NT2/D1 (cell line): Measurements from ENCODE around the gene SLC35B4.
A peak's percentile ranks its signal among the peaks of the same experiment; 100 is the strongest.

Experiments
- DNase-seq: peaks from one replicate; pipeline ENCODE4 v3.0.0-alpha.2; 2011; ENCODE audit warnings: low read depth, low spot score
- H3K27me3 ChIP-seq: 2 replicates; pipeline ENCODE4 v1.6.0; 2011; ENCODE audit warnings: mild to moderate bottlenecking; ENCODE audit not compliant: insufficient read length, insufficient read depth
- H3K36me3 ChIP-seq: 2 replicates; pipeline ENCODE4 v1.6.1; 2011; ENCODE audit warnings: mild to moderate bottlenecking, low read length, mixed read lengths; ENCODE audit not compliant: insufficient read depth, insufficient read length
- H3K4me1 ChIP-seq: 2 replicates; pipeline ENCODE4 v1.5.1; 2011; ENCODE audit not compliant: insufficient read depth, insufficient read length
- H3K4me3 ChIP-seq: 2 replicates; pipeline ENCODE4 v1.5.1; 2011; ENCODE audit warnings: low read depth; ENCODE audit not compliant: insufficient read length
- H3K9ac ChIP-seq: 2 replicates; pipeline ENCODE4 v1.6.0; 2011; ENCODE audit warnings: low read depth; ENCODE audit not compliant: insufficient read length
- H3K9me3 ChIP-seq: 2 replicates; pipeline ENCODE4 v1.5.1; 2011; ENCODE audit warnings: mild to moderate bottlenecking, low read length; ENCODE audit not compliant: insufficient read depth
- SUZ12 ChIP-seq: IDR thresholded peaks from 2 replicates; pipeline ENCODE4 v1.6.1; 2011; ENCODE audit not compliant: insufficient read length, insufficient read depth; ENCODE audit errors: extremely low read depth
- YY1 ChIP-seq: IDR thresholded peaks from 2 replicates; pipeline ENCODE4 v1.6.1; 2011; ENCODE audit not compliant: insufficient read length, insufficient read depth
- ZNF274 ChIP-seq: IDR thresholded peaks from 2 replicates; pipeline ENCODE4 v1.6.1; 2011; ENCODE audit warnings: mild to moderate bottlenecking, low read depth, low read length

Gene SLC35B4

GRCh38 chr7:134330974-134331373 lies 14.2 kb upstream of the SLC35B4 start:
- TF ChIP-seq SUZ12 (no peak), YY1 (no peak), ZNF274 (no peak)
- Histone ChIP-seq H3K9me3 (no peaks in the 10 kb centered on the region), H3K4me3 (no peak overlapping the region), H3K27me3 (no peaks in the 10 kb centered on the region), H3K9ac (no peak overlapping the region), H3K36me3 (no peaks in the 10 kb centered on the region), H3K4me1 (no peaks in the 10 kb centered on the region)
- no peak for DNase-seq

- DNase-seq = no peak
- no peak overlapping the region for H3K4me3 ChIP-seq
- no peaks in the 10 kb centered on the region for H3K36me3 ChIP-seq
- TF ChIP-seq YY1 = no peak
- no peak for TF ChIP-seq SUZ12
- no peak for TF ChIP-seq ZNF274
- no peaks in the 10 kb centered on the region for H3K4me1 ChIP-seq
- H3K27me3 ChIP-seq = no peaks in the 10 kb centered on the region
- H3K9me3 ChIP-seq = no peaks in the 10 kb centered on the region
- H3K9ac ChIP-seq = no peak overlapping the region
Observed at GRCh38 chr7:134329614-134330346, 13.1 kb upstream of the SLC35B4 start.

- no peak for DNase-seq
- H3K9ac ChIP-seq = no peak overlapping the region
- no peaks in the 10 kb centered on the region for H3K9me3 ChIP-seq
- no peaks in the 10 kb centered on the region for H3K4me1 ChIP-seq
- no peak for TF ChIP-seq YY1
- TF ChIP-seq SUZ12 = no peak
- TF ChIP-seq ZNF274 = no peak
- H3K4me3 ChIP-seq = no peak overlapping the region
- no peaks in the 10 kb centered on the region for H3K27me3 ChIP-seq
- H3K36me3 ChIP-seq = no peaks in the 10 kb centered on the region
Observed at GRCh38 chr7:134328900-134329299, 12.2 kb upstream of the SLC35B4 start.

GRCh38 chr7:134327896-134328295 lies 11.2 kb upstream of the SLC35B4 start:
- Histone ChIP-seq H3K27me3 (no peaks in the 10 kb centered on the region), H3K36me3 (no peaks in the 10 kb centered on the region), H3K4me1 (no peaks in the 10 kb centered on the region), H3K9ac (no peak overlapping the region), H3K9me3 (no peaks in the 10 kb centered on the region), H3K4me3 (no peak overlapping the region)
- peak; percentile 70 for DNase-seq
- TF ChIP-seq ZNF274 = no peak
- TF ChIP-seq SUZ12 = no peak
- no peak for TF ChIP-seq YY1

GRCh38 chr7:134324107-134324506 lies 7.4 kb upstream of the SLC35B4 start:
- Histone ChIP-seq H3K36me3 (no peaks in the 10 kb centered on the region), H3K9ac (no peak overlapping the region), H3K27me3 (no peaks in the 10 kb centered on the region), H3K4me1 (no peaks in the 10 kb centered on the region), H3K4me3 (no peak overlapping the region), H3K9me3 (no peaks in the 10 kb centered on the region)
- TF ChIP-seq YY1 (no peak), ZNF274 (no peak)
- no peak for DNase-seq

- peaks cover 6% of the 10 kb centered on the region for H3K27me3 ChIP-seq
- no peak for DNase-seq
- no peak overlapping the region for H3K9ac ChIP-seq
- H3K4me1 ChIP-seq = no peaks in the 10 kb centered on the region
- H3K36me3 ChIP-seq = peaks cover under 1% of the 10 kb centered on the region
- H3K4me3 ChIP-seq = no peak overlapping the region
- no peaks in the 10 kb centered on the region for H3K9me3 ChIP-seq
- TF ChIP-seq SUZ12 (no peak), YY1 (no peak), ZNF274 (no peak)
Observed at GRCh38 chr7:134320201-134320600, 3.5 kb upstream of the SLC35B4 start.

GRCh38 chr7:134318443-134318842 lies 1.7 kb upstream of the SLC35B4 start:
- H3K4me1 ChIP-seq = no peaks in the 10 kb centered on the region
- TF ChIP-seq SUZ12 (no peak), YY1 (no peak), ZNF274 (no peak)
- H3K9ac ChIP-seq = no peak overlapping the region
- peaks cover 3% of the 10 kb centered on the region for H3K36me3 ChIP-seq
- peaks cover 6% of the 10 kb centered on the region for H3K27me3 ChIP-seq
- H3K4me3 ChIP-seq = no peak overlapping the region
- H3K9me3 ChIP-seq = no peaks in the 10 kb centered on the region
- no peak for DNase-seq

- TF ChIP-seq YY1 (no peak), SUZ12 (no peak), ZNF274 (no peak)
- DNase-seq = no peak
- no peak overlapping the region for H3K9ac ChIP-seq
- H3K27me3 ChIP-seq = peaks cover 6% of the 10 kb centered on the region
- no peaks in the 10 kb centered on the region for H3K4me1 ChIP-seq
- H3K36me3 ChIP-seq = peaks cover 3% of the 10 kb centered on the region
- H3K9me3 ChIP-seq = no peaks in the 10 kb centered on the region
- H3K4me3 ChIP-seq = peak overlapping the region; percentile 79
Observed at GRCh38 chr7:134317434-134317833, 704 bp upstream of the SLC35B4 start.
